22Rv1 (cell line): ENCODE data around the gene MKKS.
"Not testable (repeated sequence)": the region's sequence is repeated elsewhere in the genome, so short reads cannot be mapped to it uniquely, and the experiment has no call there.

ENCODE experiments used
- H3K27ac ChIP-seq: fragments of 450-650 bp; 2 replicates; pipeline ENCODE4 v1.5.1; 2017
- ZFX ChIP-seq: fragments of 450-650 bp; IDR thresholded peaks from 2 replicates; pipeline ENCODE4 v1.6.1; 2017; ENCODE audit warnings: antibody characterized with exemption, borderline replicate concordance
- TF ChIP-seq, protein P1 (sequence below): fragments of 450-650 bp; IDR thresholded peaks from 2 replicates; pipeline ENCODE4 v1.5.1; 2017; ENCODE audit warnings: mild to moderate bottlenecking

Gene MKKS

GRCh38 chr20:10402938-10403608 is 30.9 kb downstream of the MKKS start:
- H3K27ac ChIP-seq, result no peak overlapping the region
- no peak for TF ChIP-seq ZFX
- TF ChIP-seq, protein P1, sequence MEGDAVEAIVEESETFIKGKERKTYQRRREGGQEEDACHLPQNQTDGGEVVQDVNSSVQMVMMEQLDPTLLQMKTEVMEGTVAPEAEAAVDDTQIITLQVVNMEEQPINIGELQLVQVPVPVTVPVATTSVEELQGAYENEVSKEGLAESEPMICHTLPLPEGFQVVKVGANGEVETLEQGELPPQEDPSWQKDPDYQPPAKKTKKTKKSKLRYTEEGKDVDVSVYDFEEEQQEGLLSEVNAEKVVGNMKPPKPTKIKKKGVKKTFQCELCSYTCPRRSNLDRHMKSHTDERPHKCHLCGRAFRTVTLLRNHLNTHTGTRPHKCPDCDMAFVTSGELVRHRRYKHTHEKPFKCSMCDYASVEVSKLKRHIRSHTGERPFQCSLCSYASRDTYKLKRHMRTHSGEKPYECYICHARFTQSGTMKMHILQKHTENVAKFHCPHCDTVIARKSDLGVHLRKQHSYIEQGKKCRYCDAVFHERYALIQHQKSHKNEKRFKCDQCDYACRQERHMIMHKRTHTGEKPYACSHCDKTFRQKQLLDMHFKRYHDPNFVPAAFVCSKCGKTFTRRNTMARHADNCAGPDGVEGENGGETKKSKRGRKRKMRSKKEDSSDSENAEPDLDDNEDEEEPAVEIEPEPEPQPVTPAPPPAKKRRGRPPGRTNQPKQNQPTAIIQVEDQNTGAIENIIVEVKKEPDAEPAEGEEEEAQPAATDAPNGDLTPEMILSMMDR, result no peak

DNA sequence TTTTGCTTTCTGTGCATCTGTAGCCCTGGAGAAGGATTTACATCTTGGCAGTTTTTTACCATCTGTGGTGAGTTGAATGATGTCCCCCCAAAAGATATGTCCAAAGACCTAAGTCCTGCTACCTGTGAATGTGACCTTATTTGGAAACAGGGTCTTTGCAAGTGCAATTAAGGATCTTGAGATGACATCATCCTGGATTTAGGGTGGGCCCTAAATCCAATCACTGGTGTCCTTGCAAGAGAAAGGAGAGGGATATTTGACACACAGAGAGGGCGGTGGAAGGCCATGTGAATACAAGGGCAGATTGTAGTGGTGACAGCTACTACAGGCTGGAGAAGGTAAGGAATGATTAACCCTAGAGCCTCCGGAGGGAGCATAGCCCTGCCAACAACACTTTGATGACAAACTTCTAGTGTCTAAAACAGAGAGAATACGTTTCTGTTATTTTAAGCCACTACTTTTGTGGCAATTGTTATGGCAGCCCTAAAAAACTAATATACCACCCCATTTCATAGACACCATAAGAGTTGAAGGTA is 35.1 kb downstream of the MKKS start:
- TF ChIP-seq ZFX, result no peak
- TF ChIP-seq, protein P1, result no peak
- no peak overlapping the region for H3K27ac ChIP-seq

DNA sequence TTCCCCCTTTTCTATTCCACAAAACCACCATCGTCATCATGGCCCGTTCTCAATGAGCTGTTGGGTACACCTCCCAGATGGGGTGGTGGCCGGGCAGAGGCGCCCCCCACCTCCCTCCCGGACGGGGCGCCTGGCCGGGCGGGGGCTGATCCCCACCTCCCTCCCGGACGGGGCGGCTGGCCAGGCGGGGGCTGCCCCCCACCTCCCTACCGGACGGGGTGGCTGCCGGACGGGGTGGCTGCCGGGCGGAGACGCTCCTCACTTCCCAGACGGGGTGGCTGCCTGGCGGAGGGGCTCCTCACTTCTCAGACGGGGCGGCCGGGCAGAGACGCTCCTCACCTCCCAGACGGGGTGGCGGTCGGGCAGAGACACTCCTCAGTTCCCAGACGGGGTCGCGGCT is 39.3 kb downstream of the MKKS start:
- H3K27ac ChIP-seq, result not testable (repeated sequence)

DNA sequence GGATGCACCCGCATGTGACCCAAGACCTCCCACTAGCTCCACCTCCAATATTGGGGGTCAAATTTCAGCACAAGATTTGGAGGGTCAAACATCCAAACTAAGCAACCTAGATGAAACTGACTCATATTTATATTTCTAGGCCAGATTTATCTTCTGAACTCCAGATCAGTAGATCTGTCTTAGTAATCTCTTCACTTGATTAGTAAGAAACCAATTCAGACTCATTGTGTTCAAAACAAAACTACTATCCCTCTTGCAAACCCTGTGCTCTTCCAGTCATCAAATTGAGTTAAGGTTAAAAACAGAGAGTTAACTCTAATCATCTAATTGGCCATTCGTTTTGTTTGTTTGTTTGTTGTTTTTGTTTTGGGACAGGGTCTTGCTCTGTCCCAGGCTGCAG is 43.3 kb downstream of the MKKS start:
- no peak overlapping the region for H3K27ac ChIP-seq

DNA sequence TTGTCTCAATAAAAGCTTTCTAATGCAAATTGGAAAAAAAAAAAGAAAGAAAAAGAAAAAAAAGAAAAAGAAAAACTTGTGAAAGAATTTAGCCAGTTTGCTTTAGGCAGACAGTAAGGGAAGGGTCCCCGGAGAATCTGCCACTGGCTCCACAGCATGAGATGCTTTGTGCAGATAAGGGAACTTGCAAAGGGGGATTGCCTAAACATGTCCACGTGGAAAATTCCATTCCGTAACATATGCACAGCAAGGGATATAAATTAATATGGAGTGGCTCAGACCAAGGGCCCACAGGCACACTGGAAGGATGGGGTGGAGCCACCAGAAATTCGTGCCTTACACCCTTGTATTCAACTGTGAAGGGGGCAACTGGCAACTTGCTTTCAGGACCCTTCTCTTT is 45.4 kb downstream of the MKKS start:
- no peak overlapping the region for H3K27ac ChIP-seq
- TF ChIP-seq, protein P1, result no peak
- no peak for TF ChIP-seq ZFX

More for the DNA sequence above, 43.3 kb downstream of the MKKS start:
- no peak for TF ChIP-seq ZFX
- TF ChIP-seq, protein P1, result no peak

DNA sequence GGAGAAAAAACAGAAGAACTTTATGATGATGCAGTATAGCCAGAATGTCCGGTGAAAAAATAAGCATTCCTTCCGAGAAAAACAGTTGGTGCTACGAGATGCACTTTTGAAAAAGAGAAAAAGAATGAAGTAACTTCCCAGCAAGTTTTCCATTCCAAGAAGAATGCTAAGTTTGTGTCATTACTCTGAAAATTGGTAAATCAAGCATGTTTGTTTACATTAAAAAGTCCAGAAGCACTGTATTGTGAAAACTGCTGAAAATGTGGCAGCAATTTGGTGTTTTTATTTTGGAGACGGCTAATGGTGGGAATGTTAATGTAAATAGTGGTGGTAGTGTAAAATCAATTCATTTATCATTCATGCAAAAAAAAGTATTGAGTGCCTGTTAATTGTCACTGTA is 46.3 kb downstream of the MKKS start:
- TF ChIP-seq, protein P1, result no peak
- no peak for TF ChIP-seq ZFX
- H3K27ac ChIP-seq, result no peak overlapping the region

DNA sequence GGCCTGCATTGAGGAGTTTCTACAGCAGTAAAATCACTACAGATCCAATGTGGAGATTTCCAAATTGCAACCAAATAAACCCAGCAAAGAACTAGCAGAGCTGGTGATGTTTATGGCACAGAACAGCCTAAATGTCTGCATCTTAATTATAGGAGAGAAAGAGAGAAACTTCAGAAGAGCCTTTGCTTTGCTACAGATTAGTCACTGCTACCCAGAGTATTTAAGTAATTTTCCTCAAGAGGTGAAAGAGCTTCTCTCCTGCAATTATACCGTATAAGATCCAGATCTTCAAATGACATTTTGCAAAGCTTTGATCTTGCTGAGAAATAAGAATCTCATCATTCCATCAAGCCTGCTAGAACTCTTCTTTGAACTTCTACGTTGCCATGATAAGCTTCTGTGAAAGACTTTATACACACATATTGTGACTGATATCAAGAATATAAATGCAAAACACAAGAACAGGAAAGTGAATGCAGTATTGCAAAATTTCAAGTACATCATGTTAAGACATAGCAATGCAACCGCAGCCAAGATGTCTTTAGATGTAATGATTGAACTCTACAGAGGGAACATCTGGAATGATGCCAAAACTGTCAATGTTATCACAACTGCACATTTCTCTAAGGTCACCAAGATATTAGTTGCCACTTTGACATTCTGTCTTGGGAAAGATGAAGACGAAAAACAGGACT is 48.0 kb downstream of the MKKS start:
- TF ChIP-seq, protein P1, result no peak
- no peak for TF ChIP-seq ZFX
- H3K27ac ChIP-seq, result no peak overlapping the region
